ENCODE data around the gene CINP. TPM values are rescaled to one million over a fixed set of nuclear protein-coding genes. Genes with fewer than 3 reads are reported as not detected.
"Not testable (repeated sequence)": the region's sequence is repeated elsewhere in the genome, so short reads cannot be mapped to it uniquely, and the experiment has no call there.

The CINP gene
- total RNA-seq, 2 experiments from 2014 or later, result 50.5 to 51.2 TPM

DNA sequence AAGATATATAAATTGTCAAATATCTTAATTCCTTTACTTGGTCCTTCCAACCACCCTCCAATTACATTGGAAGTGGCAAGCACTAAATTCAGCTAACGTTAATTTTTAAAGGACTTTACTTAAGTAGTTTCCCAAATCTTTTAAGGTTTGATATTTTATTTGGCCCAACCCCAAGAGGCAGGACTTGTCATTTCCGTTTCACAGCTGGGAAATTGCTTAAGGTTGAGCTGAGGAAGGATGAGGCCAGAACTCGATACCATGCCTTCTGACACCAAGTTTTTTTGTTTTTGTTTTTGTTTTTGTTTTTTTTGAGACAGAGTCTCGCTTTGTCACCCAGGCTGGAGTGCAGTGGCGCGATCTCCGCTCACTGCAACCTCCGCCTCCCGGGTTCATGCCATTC lies 11.1 kb downstream of the CINP start:
- POLR2A ChIA-PET, result not testable (repeated sequence)

DNA sequence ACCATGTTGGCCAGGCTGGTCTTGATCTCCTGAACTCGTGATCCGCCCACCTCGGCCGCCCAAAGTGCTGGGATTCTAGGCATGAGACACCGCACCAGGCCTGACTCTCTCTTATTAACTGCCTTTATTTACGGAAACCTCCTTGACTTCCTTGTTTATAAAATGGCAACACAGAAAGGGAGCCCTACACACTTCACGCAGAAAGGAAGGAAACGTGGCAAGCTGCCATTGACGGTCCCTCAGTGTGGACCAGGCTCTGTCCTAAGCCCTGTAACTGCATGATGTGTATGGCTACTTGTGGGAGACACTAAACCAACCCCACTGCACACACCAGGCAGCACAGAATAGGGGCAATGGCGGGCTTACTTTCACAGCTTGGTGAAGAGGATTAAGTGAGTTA lies 11.7 kb downstream of the CINP start:
- ChIA-PET POLR2A (no interaction called here), CTCF (no interaction called here)
- H3K4me1 Mint-ChIP-seq (ENCODE audit: low read depth), result peaks cover 2% of the 10 kb centered on the region
- H3K9me3 Mint-ChIP-seq, result no peaks in the 10 kb centered on the region
- H3K36me3 Mint-ChIP-seq, result peaks cover 37% of the 10 kb centered on the region
- no peak overlapping the region for H3K4me3 Mint-ChIP-seq
- no peak overlapping the region for H3K27ac Mint-ChIP-seq
- intact Hi-C loops (cut with micrococcal nuclease), result no loop called here
- DNase-seq, result no peak
- H3K27me3 Mint-ChIP-seq, result no peaks in the 10 kb centered on the region

More for the DNA sequence above, 11.1 kb downstream of the CINP start:
- peaks cover 37% of the 10 kb centered on the region for H3K36me3 Mint-ChIP-seq
- DNase-seq; CTCF ChIA-PET; H3K9me3 Mint-ChIP-seq; intact Hi-C loops (cut with micrococcal nuclease); H3K4me3 Mint-ChIP-seq; H3K4me1 Mint-ChIP-seq (ENCODE audit: low read depth); H3K27me3 Mint-ChIP-seq; H3K27ac Mint-ChIP-seq: not testable (repeated sequence)

DNA sequence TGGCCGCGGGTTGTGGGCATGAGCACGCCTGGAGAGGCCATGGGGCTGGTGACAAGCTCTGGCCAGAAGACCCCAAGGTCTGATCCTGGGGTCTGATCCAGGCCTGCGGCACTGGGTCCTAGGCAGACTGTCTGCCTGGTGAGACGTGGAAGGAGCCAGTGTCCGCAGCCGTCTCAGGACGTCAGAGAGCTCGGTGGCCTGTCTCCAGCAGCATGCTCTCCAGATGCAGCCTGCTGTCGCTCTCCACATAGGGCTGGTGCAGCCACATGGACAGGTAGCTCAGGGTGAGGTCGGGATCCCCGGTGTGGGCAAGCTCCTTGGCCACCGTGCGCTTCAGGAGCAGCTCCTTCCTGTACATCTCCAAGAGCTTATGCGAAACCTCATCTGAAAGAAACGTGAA lies 14.3 kb downstream of the CINP start:
- Mint-ChIP-seq H3K27ac (no peak overlapping the region), H3K36me3 (peaks cover 35% of the 10 kb centered on the region)
- POLR2A ChIA-PET, result interaction anchor here (1.1 kb wide), 1 partner anchor 30 kb away, joined by 3 read pairs; no protein-coding TSS in a partner anchor

DNA sequence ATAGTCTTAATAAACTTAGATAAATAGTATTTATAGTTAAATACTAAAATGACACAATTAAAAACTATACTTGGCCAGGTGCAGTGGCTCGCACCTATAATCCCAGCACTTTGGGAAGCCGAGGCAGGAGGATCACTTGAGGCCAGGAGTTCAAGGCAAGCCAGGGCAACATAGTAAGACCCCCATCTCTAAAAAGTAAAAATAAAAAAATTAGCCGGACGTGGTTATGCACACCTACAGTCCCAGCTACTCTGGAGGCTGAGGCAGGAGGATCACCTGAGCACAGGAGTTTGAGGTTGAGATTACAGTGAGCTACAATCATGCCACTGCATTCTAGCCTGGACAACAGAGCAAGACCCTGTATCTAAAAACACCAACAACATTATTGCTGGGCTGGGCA lies 16.0 kb downstream of the CINP start:
- H3K4me1 Mint-ChIP-seq (ENCODE audit: low read depth), result no peaks in the 10 kb centered on the region
- H3K27ac Mint-ChIP-seq, result no peak overlapping the region
- POLR2A ChIA-PET, result no interaction called here
- CTCF ChIA-PET, result no interaction called here
- H3K36me3 Mint-ChIP-seq, result peaks cover 38% of the 10 kb centered on the region
- H3K27me3 Mint-ChIP-seq, result no peaks in the 10 kb centered on the region
- intact Hi-C loops (cut with micrococcal nuclease), result no loop called here
- H3K4me3 Mint-ChIP-seq, result no peak overlapping the region
- no peak for DNase-seq
- H3K9me3 Mint-ChIP-seq, result no peaks in the 10 kb centered on the region

More for the DNA sequence above, 14.3 kb downstream of the CINP start:
- Mint-ChIP-seq H3K4me1 (ENCODE audit: low read depth) (peaks cover under 1% of the 10 kb centered on the region), H3K9me3 (no peaks in the 10 kb centered on the region), H3K4me3 (no peak overlapping the region), H3K27me3 (no peaks in the 10 kb centered on the region)
- intact Hi-C loops (cut with micrococcal nuclease), result no loop called here
- DNase-seq, result no peak
- CTCF ChIA-PET, result interaction anchor here (0.6 kb wide), 1 partner anchor 27 kb away, joined by 3 read pairs; no protein-coding TSS in a partner anchor

DNA sequence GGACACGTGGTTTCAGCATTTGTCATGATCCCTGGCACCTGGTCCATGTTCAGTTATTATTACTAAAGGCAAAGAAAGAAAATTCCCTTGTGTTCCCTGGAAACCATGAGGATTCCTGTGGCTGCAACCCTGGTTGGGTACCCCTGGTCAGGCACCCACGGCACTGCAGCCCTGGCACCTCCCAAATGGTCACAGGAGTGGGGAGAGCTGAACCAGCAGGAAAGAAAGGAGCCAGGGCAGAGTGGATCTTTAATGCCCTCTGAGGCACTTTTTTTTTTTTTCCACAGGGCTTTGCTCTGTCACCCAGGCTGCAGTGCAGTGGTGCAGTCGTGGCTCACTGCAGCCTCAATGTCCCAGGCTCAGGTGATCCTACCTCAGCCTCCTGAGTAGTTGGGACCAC lies 17.5 kb downstream of the CINP start:
- ChIA-PET CTCF (no interaction called here), POLR2A (interaction anchor here (0.6 kb wide), 1 partner anchor 262 kb away, joined by 4 read pairs; no protein-coding TSS in a partner anchor)
- peaks cover 40% of the 10 kb centered on the region for H3K36me3 Mint-ChIP-seq
- no peaks in the 10 kb centered on the region for H3K27me3 Mint-ChIP-seq
- intact Hi-C loops (cut with micrococcal nuclease), result no loop called here
- H3K9me3 Mint-ChIP-seq, result no peaks in the 10 kb centered on the region
- no peak overlapping the region for H3K27ac Mint-ChIP-seq
- no peak for DNase-seq
- H3K4me1 Mint-ChIP-seq (ENCODE audit: low read depth), result no peaks in the 10 kb centered on the region
- no peak overlapping the region for H3K4me3 Mint-ChIP-seq

DNA sequence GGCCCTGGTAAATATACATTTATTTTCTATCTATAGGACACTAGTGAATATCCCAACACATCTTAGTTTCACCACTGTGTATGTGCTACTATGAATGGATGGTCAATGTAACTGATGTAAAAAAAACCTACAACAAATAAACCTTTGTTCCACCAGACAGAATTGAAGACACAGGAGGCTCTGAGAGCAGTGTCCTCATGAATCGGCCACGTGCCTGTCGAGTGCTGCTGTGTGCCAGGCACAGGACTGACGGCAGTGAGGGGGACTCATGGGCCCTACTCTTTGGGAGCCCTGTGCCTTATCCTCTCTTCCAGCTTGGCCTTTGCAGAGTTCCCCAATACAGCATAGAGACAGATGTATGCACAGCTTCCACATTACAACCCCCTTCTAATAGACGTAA lies 18.2 kb downstream of the CINP start:
- Mint-ChIP-seq H3K36me3 (peaks cover 34% of the 10 kb centered on the region), H3K27me3 (no peaks in the 10 kb centered on the region), H3K4me1 (ENCODE audit: low read depth) (no peaks in the 10 kb centered on the region), H3K9me3 (no peaks in the 10 kb centered on the region), H3K4me3 (no peak overlapping the region), H3K27ac (no peak overlapping the region)
- POLR2A ChIA-PET, result no interaction called here
- CTCF ChIA-PET, result no interaction called here
- DNase-seq, result no peak
- intact Hi-C loops (cut with micrococcal nuclease), result no loop called here

DNA sequence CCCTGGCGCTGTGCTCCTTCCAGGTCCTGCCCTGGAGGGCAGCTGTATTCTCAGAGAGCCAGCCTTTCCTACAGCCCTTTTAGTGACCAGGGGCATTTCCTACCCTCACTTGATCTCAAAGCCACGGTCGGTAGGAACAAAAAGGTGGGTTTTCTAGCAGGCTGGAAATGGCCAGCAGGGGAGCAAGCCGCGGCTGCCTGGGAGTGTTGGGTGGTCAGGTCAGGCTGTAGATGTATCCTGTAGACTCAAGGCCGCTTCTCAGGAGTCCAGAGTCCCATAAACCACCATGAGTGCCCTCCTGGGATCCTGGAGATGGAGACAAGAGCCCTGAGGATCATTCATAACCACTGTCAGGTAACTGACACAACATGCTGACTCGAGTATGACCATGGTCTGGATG lies 18.6 kb downstream of the CINP start:
- Mint-ChIP-seq H3K4me3 (no peak overlapping the region), H3K27ac (no peak overlapping the region), H3K9me3 (no peaks in the 10 kb centered on the region), H3K36me3 (peaks cover 33% of the 10 kb centered on the region), H3K4me1 (ENCODE audit: low read depth) (no peaks in the 10 kb centered on the region), H3K27me3 (no peaks in the 10 kb centered on the region)
- intact Hi-C loops (cut with micrococcal nuclease), result no loop called here
- ChIA-PET CTCF (no interaction called here), POLR2A (interaction anchor here (1.3 kb wide), 1 partner anchor 23 kb away, joined by 5 read pairs; no protein-coding TSS in a partner anchor)
- no peak for DNase-seq

DNA sequence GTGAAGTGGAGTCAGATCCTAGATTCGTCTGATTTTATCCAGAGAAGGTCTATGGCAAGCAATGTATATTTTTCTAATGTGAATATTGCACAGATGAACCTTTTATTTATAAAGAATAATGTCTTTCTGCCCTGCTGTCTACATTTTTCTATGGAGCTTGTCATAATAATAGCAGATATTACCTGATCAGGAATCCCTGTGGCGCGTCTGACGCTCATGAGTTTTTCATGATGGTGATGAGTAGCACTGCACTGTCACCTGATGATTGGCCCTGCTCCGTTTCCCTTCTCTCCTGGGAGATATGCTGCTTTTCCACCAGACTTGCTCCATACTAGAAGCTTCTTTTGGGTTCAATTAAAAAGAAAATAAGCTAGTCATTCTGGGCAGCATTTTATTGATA lies 20.5 kb downstream of the CINP start:
- Mint-ChIP-seq H3K4me1 (ENCODE audit: low read depth) (no peaks in the 10 kb centered on the region), H3K27me3 (no peaks in the 10 kb centered on the region), H3K27ac (no peak overlapping the region), H3K36me3 (peaks cover 33% of the 10 kb centered on the region), H3K4me3 (no peak overlapping the region), H3K9me3 (no peaks in the 10 kb centered on the region)
- intact Hi-C loops (cut with micrococcal nuclease), result no loop called here
- DNase-seq, result no peak
- POLR2A ChIA-PET, result interaction anchor here (0.5 to 0.9 kb wide), 2 partner anchors 19 to 1462 kb away, joined by 3 to 4 read pairs; no protein-coding TSS in a partner anchor
- CTCF ChIA-PET, result no interaction called here

DNA sequence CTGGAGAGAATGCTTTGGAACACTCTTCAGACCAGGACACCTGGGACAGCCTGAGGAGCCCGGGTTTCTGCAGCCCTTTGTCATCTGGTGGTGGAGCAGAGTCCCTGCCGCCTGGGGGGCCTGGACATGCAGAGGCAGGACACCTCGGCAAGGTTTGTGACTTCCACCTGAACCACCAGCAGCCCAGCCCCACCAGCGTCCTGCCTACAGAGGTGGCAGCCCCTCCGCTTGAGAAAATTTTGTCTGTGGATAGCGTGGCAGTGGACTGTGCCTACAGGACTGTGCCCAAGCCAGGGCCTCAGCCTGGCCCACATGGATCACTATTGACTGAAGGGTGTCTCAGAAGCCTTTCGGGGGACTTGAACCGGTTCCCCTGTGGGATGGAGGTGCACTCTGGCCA lies 21.1 kb downstream of the CINP start:
- H3K9me3 Mint-ChIP-seq, result no peaks in the 10 kb centered on the region
- intact Hi-C loops (cut with micrococcal nuclease), result no loop called here
- ChIA-PET CTCF (no interaction called here), POLR2A (no interaction called here)
- no peak overlapping the region for H3K27ac Mint-ChIP-seq
- peaks cover 32% of the 10 kb centered on the region for H3K36me3 Mint-ChIP-seq
- H3K27me3 Mint-ChIP-seq, result no peaks in the 10 kb centered on the region
- no peak overlapping the region for H3K4me3 Mint-ChIP-seq
- H3K4me1 Mint-ChIP-seq (ENCODE audit: low read depth), result no peaks in the 10 kb centered on the region
- no peak for DNase-seq

DNA sequence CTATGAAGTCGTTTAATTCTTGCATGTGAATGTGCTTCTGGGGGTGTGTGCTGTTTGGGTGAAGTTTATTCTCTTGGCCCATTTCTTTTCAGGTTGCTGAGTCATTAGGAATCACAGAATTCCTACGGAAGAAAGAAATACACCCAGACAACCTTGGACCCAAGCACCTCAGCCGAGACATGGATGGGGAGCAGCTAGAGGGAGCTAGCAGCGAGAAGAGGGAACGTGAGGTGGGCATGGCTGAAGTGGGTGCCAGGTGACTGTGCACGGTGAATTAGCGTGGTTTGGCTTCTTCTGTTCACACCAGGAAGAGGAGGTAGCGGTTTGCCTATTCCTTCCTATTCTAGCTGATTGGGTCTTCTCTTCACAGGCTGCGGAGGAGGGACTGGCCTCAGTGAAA lies 24.0 kb downstream of the CINP start:
- Mint-ChIP-seq H3K4me1 (ENCODE audit: low read depth) (no peaks in the 10 kb centered on the region), H3K9me3 (no peaks in the 10 kb centered on the region), H3K4me3 (no peak overlapping the region), H3K36me3 (peaks cover 32% of the 10 kb centered on the region), H3K27me3 (no peaks in the 10 kb centered on the region), H3K27ac (no peak overlapping the region)
- DNase-seq, result no peak
- intact Hi-C loops (cut with micrococcal nuclease), result no loop called here
- POLR2A ChIA-PET, result no interaction called here
- CTCF ChIA-PET, result no interaction called here

DNA sequence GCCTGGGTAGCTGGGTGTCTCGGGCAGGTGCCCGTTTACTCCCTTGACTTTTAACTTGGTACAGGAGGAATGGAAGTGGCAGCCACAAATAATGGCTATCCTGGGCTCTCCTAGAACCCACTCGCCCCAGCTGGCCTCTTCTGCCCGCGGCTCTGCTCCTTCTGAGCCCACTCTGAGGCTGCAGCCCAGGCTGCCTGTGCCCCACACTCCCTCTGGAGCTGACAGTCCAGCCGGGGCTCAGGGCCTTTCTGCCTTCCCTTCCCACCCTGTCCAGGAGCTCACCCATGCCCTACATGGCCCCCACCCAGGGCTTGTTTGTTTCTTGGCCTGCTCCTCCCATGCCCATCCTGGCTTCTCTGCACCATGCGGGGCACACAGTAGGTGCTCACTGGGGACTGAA lies 27.5 kb downstream of the CINP start:
- CTCF ChIA-PET, result interaction anchor here (0.5 kb wide), 1 partner anchor 478 kb away, joined by 5 read pairs; no protein-coding TSS in a partner anchor

DNA sequence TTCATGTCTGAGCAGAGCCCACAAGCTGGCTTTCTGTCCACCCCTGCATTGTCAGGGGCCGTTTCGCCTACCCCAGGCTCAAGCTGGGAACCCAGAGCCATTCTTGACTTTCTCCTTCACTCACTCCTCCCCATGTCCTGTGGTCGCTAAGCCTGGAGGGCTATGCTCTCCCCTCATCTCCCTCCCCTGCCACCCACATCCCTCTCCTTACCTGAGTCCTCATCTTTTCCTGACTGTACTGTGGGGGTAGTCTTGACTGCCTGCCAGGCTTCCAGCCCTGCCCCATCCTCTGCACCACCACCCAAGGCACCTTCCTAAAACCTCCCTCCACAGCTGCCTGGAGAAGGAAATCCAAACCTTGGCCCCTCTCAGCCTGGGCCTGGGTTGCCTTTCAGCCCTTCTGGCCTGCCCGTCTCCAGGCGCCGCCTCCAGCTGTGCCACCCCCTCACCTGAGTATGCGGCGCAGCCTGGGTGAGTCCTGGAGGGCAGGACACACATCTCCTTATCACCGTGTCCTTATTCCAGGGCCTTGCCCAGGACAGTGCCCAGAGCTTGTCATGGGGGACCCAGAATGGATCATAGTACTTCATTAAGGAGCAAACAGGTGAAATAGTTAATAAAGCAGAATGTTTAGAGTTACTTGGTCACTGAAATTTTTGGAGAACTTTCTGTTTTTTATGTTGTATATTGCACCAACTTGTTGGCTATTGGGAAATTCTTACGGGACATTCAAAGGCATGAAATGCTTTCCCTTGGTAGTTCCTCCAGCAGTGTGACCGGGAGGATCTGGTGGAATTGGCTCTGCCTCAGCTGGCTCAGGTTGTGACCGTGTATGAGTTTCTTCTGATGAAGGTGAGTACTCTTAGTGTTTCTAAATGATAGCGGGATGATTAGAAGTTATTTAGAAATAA lies 28.6 kb downstream of the CINP start:
- no peaks in the 10 kb centered on the region for H3K9me3 Mint-ChIP-seq
- H3K36me3 Mint-ChIP-seq, result peaks cover 25% of the 10 kb centered on the region
- ChIA-PET CTCF (no interaction called here), POLR2A (interaction anchor here (1.1 kb wide), 1 partner anchor 12 kb away, joined by 3 read pairs; no protein-coding TSS in a partner anchor)
- H3K4me3 Mint-ChIP-seq, result no peak overlapping the region
- no peak overlapping the region for H3K27ac Mint-ChIP-seq
- H3K27me3 Mint-ChIP-seq, result no peaks in the 10 kb centered on the region
- DNase-seq, result no peak
- peaks cover 2% of the 10 kb centered on the region for H3K4me1 Mint-ChIP-seq (ENCODE audit: low read depth)
- intact Hi-C loops (cut with micrococcal nuclease), result no loop called here

More for the DNA sequence above, 27.5 kb downstream of the CINP start:
- intact Hi-C loops (cut with micrococcal nuclease), result no loop called here
- H3K36me3 Mint-ChIP-seq, result peaks cover 25% of the 10 kb centered on the region
- H3K27me3 Mint-ChIP-seq, result no peaks in the 10 kb centered on the region
- no peaks in the 10 kb centered on the region for H3K9me3 Mint-ChIP-seq
- POLR2A ChIA-PET, result interaction anchor here (1.1 kb wide), 1 partner anchor 13 kb away, joined by 3 read pairs; no protein-coding TSS in a partner anchor
- no peak for DNase-seq
- no peak overlapping the region for H3K27ac Mint-ChIP-seq
- H3K4me1 Mint-ChIP-seq (ENCODE audit: low read depth), result peaks cover 2% of the 10 kb centered on the region
- H3K4me3 Mint-ChIP-seq, result no peak overlapping the region

DNA sequence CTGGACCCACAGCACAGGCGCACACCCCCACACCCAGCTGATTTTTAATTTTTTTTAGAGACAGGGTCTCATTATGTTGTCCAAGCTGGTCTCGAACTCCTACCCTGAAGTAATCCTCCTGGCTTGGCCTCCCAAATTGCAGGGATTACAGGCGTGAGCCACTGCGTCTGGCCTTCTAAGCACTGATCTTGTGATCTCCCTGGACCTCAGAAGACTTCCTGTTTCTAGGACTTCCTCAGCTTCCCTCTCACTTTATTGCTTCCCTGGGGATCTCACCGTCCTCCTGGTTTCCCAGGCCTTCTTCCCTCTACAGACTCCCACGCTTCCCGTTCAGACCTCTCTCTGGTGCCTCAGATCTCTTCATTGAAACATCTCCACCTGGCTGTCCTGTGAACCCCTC lies 29.3 kb downstream of the CINP start:
- ChIA-PET CTCF (no interaction called here), POLR2A (no interaction called here)
- Mint-ChIP-seq H3K4me1 (ENCODE audit: low read depth) (peaks cover 2% of the 10 kb centered on the region), H3K4me3 (no peak overlapping the region), H3K27ac (no peak overlapping the region), H3K27me3 (no peaks in the 10 kb centered on the region), H3K9me3 (no peaks in the 10 kb centered on the region), H3K36me3 (peaks cover 22% of the 10 kb centered on the region)
- intact Hi-C loops (cut with micrococcal nuclease), result no loop called here
- no peak for DNase-seq

All from activated CD4-positive, alpha-beta memory T cell treated with anti-CD3 and anti-CD28 coated beads for 36 hours (primary cell).